IPS-18c (cell line): ENCODE measurements around the gene RNF182.
"Not testable (repeated sequence)": the region's sequence is repeated elsewhere in the genome, so short reads cannot be mapped to it uniquely, and the experiment has no call there.

ENCODE experiments used
- H3K4me3 ChIP-seq: 2 replicates; pipeline ENCODE4 v1.7.0; 2013; ENCODE audit warnings: low read depth, mild to moderate bottlenecking, low read length, moderate library complexity; ENCODE audit not compliant: insufficient read depth
- H3K9me3 ChIP-seq: one replicate; pipeline ENCODE4 v1.6.1; 2013; ENCODE audit warnings: mild to moderate bottlenecking, low read length, moderate library complexity; ENCODE audit not compliant: control insufficient read depth, insufficient read depth

Gene RNF182

GRCh38 chr6:14010275-14010674, 85.5 kb downstream of the RNF182 start:
- no peak overlapping the region for H3K4me3 ChIP-seq

DNA sequence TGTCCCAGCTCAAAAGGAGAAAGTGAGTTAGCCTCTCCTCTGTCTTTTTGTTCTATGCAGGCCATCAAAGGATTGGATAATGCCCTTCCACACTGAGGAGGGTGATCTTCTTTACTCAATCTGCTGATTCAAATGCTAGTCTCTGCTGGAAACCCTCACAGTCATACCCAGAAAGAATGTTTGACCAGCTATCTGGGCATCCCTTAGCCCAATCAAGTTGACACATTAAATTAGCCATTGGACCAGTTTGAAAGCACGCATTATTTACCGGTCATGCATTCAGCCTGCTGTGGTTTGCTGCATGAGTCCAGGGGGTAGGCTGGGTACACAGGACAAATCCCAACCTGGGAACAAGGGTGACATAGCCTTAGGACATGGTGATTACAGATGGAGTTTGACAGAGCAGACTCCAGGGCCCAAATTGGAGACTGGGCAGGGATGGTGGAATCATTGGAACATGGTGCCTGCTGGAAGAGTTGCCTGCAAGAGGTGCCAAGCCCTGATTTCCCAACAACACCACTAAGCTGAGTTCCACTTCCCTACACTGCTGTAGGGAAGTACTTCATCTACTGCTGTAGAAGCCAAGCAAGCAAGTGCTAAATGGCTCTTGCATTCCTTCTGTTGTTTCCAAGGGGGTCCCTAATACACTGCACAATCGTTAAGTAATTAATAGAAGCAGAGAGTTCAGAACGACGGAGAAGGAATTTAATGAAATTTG, 87.7 kb downstream of the RNF182 start:
- Histone ChIP-seq H3K9me3 (no peaks in the 10 kb centered on the region), H3K4me3 (no peak overlapping the region)

More at GRCh38 chr6:14010275-14010674, 85.5 kb downstream of the RNF182 start:
- H3K9me3 ChIP-seq = no peaks in the 10 kb centered on the region

DNA sequence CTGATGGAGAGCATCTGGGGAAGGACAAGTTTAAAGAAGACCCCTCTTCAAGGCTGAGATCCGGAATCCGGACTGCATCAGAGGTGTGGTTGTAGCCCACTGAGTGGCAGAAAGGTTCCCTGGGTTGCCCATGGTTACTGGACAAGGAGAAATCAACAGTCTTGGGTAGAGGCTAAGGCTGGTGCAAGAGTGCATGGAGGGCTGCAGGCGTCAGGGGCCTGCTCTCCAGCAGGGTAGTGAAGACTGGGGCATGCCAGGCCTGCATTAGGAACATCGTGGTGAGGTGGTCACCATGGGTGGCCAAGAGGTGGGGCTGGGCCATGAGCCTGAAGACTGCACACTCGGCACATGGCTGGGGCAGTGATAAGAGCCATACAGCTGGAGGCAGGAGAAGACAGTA, 91.2 kb downstream of the RNF182 start:
- no peak overlapping the region for H3K4me3 ChIP-seq
- no peaks in the 10 kb centered on the region for H3K9me3 ChIP-seq

GRCh38 chr6:14016432-14016831, 91.7 kb downstream of the RNF182 start:
- Histone ChIP-seq H3K4me3 (no peak overlapping the region), H3K9me3 (no peaks in the 10 kb centered on the region)

- no peak overlapping the region for H3K4me3 ChIP-seq
- H3K9me3 ChIP-seq = no peaks in the 10 kb centered on the region
Observed at GRCh38 chr6:14016935-14017625, 92.3 kb downstream of the RNF182 start.

DNA sequence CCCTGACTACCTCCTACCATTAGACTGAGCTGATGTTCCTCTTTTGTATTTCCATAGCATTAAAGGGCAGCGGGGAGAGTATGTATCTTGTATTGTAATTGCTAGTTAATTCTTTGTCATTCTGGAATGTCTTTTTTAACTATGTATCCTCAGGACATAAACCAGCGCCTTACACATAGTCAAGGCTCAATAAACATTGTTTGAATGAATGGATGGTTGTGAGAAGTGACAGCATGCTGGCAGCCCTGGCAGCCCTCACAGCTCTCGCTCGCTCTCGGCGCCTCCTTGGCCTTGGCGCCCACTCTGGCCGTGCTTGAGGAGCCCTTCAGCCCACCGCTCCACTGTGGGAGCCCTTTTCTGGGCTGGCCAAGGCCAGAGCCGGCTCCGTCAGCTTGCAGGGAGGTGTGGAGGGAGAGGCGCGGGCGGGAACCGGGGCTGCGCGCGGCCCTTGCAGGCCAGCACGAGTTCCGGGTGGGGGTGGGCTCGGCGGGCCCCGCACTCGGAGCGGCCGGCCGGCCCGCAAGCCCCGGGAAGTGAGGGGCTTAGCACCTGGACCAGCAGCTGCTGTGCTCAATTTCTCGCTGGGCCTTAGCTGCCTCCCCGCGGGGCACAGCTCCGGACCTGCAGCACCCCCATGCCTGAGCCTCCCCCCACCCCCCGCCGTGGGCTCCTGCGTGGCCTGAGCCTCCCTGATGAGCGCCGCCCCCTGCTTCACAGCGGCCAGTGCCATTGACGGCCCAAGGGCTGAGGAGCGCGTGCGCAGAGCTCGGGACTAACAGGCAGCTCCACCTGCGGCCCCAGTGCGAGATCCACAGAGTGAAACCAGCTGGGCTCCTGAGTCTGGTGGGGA, 93.1 kb downstream of the RNF182 start:
- H3K9me3 ChIP-seq = no peaks in the 10 kb centered on the region
- peak overlapping the region; percentile 32 for H3K4me3 ChIP-seq

- H3K9me3 ChIP-seq, H3K4me3 ChIP-seq: not testable (repeated sequence)
Observed at GRCh38 chr6:14018559-14018958, 93.8 kb downstream of the RNF182 start.

DNA sequence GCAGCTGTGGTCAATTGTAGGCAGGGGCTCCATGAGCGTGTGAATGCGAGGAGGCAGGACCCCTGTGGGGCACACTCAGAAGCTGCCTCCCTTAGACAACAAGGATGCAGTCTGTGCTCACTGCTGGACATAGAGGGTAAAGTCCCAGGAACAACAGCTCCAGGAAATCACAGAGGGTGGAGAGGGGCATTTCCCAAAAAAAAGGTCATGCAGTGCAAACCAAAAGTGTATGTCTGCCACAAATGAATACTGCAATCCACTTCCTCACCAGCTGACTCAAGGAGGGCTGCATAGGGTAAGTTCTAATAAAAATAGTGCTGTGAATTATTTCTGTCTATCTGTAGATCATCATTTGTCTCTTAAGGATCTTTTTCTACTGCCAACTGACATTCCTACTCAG, 95.8 kb downstream of the RNF182 start:
- no peak overlapping the region for H3K4me3 ChIP-seq
- no peaks in the 10 kb centered on the region for H3K9me3 ChIP-seq

GRCh38 chr6:14021449-14021848, 96.7 kb downstream of the RNF182 start:
- H3K9me3 ChIP-seq = no peaks in the 10 kb centered on the region
- H3K4me3 ChIP-seq = no peak overlapping the region

GRCh38 chr6:14022673-14023072, 97.9 kb downstream of the RNF182 start:
- H3K4me3 ChIP-seq = no peak overlapping the region

DNA sequence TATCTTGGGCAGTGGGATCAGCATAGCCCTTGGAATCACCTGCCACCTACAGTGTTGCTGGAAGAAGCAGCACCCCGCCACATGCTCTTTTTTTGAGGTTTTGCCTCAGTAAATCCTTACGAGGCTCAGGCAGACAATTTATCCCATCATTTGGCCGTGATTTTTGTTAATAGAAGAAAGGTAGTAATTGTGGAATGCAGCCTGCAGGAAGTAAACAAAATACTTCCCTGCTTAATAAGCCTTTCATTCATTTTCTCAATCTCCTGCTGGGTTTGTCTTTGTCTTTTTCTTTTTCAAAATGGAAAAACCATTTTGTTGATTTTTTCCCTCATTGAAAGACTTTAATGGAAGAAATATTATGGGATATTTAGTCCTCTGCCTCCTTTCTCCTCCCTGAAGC, 99.1 kb downstream of the RNF182 start:
- H3K9me3 ChIP-seq = no peaks in the 10 kb centered on the region
- H3K4me3 ChIP-seq = no peak overlapping the region

More at GRCh38 chr6:14022673-14023072, 97.9 kb downstream of the RNF182 start:
- no peaks in the 10 kb centered on the region for H3K9me3 ChIP-seq

DNA sequence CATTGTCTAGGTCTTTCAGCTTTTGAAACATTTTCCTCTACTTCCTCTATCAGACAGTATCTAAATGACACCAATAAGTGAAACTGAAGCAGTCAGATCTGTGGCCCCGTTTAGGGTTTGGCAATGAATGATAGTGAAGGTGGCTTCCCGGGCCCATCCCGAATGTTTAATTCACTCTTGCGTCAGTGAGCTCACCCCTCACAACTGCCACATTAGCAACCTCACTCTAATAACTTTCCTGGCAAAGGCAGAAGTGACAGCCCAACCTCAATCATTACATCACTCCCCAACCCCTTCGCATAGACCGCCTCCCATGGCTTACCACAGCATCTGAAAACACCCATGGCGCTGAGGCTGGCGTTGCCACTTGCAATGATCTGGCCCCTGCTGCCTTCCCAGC, 100.4 kb downstream of the RNF182 start:
- H3K9me3 ChIP-seq = no peaks in the 10 kb centered on the region
- H3K4me3 ChIP-seq = no peak overlapping the region

DNA sequence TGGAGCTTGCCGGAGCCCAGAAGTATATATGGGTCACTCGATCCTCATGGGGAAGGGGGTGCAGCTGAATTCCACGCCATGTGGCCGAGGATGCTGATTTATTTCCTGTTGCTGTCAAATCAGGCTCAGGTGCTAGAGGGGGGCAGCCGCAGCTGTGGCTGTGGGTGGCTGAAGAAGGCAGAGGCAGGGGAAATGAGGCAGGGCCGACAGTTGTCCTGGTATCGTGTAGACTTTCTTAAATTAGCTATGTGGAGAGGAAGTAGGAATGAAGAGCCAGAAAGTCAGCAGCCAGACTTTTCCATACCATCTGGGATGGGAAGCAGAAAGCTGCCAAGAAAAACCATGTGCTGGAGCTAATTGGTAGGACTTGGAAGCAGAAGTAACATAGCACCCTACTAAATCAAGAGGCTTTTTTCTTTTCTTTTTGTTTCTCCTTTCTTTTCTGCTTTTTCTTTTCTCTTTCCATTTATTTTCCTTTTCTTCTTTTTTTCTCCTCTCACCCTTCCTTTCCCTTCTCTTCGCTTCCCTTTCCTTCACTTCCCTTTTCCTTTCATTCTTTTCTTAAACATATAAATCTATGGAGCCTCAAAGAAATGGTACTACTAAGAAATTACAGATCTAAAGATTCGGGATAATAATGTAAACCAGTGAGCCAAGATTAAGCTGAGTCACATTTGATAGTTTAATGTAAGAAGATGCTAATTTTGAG, 102.2 kb downstream of the RNF182 start:
- Histone ChIP-seq H3K4me3 (no peak overlapping the region), H3K9me3 (no peaks in the 10 kb centered on the region)

DNA sequence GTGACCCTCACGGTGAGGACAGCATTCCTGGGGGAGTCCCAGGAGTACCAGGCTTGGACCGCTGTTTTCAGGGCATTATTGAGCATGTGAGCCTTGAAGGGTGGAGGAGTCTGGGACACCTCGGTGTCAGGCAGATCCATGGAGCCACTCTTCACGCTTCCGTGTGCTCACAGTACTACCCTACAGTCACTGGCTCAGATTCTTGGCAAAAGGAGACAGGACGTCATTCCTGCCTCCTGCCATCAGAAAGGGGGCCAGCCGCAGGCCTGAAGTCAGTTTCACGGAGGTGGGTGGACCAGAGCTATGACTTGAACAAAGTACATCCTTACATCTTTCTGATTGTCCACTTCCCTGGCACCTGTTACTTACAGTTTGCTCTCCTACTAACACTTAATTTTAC, 103.9 kb downstream of the RNF182 start:
- no peak overlapping the region for H3K4me3 ChIP-seq
- peaks cover 2% of the 10 kb centered on the region for H3K9me3 ChIP-seq

GRCh38 chr6:14029605-14030004, 104.9 kb downstream of the RNF182 start:
- H3K4me3 ChIP-seq = no peak overlapping the region
- peaks cover 2% of the 10 kb centered on the region for H3K9me3 ChIP-seq
